EL (cell line): Measurements from ENCODE around the gene GNA15.
"Not testable (repeated sequence)": the region's sequence is repeated elsewhere in the genome, so short reads cannot be mapped to it uniquely, and the experiment has no call there.

Experiments
- DNase-seq: peaks from one replicate; pipeline ENCODE4 v3.0.0-alpha.2; 2016

GNA15 gene

DNA sequence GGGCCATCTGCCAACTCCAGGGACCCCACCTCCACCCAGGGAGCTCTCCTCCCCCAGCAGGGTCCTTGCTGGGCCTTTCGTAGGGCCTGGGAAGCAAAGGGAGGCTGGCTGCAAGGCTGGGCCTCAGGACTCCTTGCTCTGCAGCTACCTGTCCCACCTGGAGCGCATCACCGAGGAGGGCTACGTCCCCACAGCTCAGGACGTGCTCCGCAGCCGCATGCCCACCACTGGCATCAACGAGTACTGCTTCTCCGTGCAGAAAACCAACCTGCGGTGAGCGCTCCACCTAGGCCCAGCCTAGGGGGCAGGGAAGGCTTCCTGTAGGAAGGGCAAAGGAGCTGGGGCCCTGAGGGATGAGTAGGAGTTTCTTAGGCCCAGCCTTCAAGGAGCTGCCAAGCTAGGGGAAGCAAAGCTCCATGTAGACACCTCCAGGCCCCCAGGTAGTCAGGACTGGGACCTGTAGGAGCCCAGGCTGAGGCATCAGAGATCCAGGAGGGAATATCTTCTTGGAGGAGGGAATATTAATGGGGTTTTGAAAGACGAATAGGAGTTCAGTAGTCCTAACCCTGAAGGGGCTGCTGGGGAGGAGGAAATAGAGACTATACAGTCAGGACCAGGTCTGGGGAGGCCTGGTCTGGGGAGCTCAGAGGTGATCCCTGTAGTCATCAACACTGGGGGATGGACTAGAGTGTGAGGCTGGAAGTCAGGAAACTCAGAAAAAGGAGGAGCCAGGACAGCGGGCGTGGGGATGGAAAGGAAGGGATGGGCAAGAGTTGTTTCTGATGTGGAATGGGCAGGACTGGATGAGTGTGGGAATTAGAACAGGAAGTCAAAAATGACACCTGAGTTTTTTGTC lies 16.0 kb downstream of the GNA15 start:
- DNase-seq, result peak; percentile 37

- DNase-seq, result no peak
Measured at GRCh38 chr19:3152419-3152780, 16.6 kb downstream of the GNA15 start.

DNA sequence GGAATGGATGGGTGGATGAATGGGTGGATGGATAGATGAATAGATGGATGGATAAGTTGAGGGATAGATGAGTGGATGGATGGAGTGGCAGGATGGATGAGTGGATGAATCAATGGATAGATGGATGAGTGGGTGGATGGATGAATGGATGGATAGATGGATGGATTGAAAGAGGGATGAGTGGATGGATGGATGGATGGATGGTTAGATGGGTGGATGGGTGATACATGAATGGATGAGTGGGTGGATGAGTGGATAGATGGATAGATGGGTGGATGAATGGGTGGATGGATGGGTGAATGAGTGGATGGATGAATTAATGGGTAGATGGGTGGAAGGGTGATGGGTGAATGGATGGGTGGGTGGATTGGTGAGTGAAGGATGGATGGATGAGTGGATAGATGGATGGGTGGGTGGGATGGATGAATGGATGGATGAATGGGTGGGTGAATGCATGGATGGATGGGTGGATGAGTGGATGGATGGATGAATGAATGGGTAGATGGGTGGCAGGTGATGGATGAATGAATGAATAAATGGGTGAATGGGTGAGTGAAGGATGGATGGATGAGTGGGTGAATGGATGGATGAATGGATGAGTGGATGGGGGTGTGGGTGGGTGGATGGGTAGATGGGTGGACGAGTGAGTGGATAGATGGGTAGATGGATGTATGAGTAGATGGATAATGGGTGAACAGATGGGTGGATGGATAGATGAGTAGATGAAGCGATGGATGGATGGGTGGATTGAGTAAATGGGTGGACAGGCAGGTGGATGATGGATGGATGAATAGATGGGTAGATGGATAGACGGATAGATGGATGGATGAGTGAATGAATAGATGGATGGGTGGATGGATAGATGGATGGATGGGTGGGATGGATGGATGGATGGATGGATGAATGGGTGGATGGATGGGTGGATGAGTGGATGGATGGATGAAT lies 17.7 kb downstream of the GNA15 start:
- DNase-seq, result no peak

DNA sequence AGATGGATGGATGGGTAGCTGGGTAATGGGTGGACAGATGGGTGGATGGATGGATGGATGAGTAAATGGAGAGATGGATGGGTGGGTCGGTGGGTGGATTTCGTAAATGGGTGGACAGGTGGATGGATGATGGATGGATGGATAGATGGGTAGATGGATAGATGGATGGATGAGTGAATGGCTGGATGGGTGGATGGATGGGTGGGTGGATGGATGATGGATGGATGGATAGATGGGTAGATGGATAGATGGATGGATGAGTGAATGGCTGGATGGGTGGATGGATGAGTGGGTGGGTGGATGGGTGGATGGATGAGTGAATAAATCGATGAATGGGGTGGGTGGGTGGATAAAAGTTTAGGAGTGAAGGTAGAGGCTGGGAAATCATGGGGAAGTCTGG lies 18.6 kb downstream of the GNA15 start:
- DNase-seq, result not testable (repeated sequence)

- DNase-seq, result peak; percentile 100
Measured at GRCh38 chr19:3154957-3155736, 19.3 kb downstream of the GNA15 start.

DNA sequence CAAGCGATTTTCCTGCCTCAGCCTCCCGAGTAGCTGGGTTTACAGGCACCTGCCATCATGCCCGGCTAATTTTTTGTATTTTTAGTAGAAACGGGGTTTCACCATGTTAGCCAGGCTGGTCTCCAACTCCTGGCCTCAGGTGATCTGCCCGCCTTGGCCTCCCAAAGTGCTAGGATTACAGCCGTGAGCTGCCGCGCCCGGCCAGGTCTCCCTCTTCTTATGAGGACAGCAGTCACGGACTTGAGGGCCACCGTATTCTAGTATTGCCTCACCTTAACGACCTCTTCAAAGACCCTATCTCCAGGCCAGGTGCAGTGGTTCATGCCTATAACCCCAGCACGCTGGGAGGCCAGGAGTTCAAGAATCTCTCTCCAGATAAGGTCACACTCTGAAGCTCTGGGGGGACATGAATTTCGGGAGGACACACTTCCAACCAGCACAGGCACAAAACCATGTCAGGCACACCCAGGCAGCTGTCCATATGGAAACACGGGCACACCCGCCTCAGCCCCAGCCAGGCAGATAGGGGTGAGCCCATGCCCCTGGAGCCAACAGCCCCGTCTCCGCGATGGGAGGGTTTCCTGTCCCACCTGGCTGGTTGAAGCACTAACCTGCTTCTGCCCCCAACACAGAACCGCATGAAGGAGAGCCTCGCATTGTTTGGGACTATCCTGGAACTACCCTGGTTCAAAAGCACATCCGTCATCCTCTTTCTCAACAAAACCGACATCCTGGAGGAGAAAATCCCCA lies 21.4 kb downstream of the GNA15 start:
- DNase-seq, result no peak

DNA sequence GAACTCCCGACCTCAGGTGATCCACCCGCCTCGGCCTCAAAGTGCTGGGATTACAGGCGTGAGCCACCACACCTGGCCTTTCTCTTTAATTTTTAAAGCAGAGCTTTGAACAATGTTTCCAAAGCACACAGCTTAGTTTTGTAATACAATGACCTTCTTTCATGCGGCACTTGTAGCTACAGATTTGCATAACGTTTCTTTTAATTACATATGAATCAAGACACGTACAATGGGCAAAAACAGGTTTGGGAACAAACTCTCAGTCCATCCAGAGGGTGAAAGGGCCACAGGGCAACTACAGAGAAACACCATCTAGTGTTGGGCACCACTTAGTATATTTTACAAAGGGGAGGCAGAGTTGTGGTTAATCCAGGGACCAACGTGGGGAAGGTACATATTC lies 23.7 kb downstream of the GNA15 start:
- DNase-seq, result no peak

GRCh38 chr19:3160219-3160618 lies 24.4 kb downstream of the GNA15 start:
- DNase-seq, result no peak

DNA sequence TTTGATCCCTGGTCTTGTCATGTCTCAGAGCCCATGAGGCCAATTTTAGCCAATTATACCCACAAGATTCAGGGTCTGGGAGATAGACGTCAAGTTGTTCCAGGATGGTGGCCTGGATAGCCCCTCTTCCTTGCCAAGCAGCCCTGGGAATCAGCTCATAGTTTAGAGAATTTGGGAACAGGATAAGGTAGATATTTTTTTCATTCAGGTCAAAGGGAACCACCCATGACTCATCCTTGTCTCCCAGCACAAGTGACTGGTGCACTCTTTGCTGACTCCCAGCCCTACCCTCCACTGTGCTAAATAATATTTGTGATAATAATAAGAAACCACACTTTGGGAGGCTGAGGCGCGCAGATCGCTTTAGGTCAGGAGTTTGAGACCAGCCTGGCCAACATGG lies 25.6 kb downstream of the GNA15 start:
- peak; percentile 39 for DNase-seq

GRCh38 chr19:3162418-3163229 lies 26.8 kb downstream of the GNA15 start:
- no peak for DNase-seq

DNA sequence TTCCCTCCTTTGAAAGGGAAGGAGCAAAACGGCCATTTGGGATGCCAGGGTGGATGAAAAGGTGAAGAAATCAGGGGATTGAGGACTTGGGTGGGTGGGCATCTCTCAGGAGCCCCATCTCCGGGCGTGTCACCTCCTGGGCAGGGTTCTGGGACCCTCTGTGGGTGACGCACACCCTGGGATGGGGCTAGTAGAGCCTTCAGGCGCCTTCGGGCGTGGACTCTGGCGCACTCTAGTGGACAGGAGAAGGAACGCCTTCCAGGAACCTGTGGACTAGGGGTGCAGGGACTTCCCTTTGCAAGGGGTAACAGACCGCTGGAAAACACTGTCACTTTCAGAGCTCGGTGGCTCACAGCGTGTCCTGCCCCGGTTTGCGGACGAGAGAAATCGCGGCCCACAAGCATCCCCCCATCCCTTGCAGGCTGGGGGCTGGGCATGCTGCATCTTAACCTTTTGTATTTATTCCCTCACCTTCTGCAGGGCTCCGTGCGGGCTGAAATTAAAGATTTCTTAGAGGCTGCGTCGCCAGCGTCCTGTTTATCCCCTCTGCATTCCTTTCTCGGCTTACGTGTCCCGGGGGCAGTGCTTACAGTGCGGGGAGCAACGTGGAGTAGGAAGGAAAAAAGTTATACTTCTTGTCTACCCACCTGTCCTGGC lies 27.5 kb downstream of the GNA15 start:
- DNase-seq, result peak; percentile 70

GRCh38 chr19:3163943-3164342 lies 28.1 kb downstream of the GNA15 start:
- DNase-seq, result no peak

GRCh38 chr19:3167533-3168272 lies 31.9 kb downstream of the GNA15 start:
- DNase-seq, result no peak

- no peak for DNase-seq
Measured at GRCh38 chr19:3171894-3172672, 36.2 kb downstream of the GNA15 start.

GRCh38 chr19:3172673-3173000 lies 36.8 kb downstream of the GNA15 start:
- not testable (repeated sequence) for DNase-seq

- peak; percentile 90 for DNase-seq
Measured at GRCh38 chr19:3175781-3176714, 40.2 kb downstream of the GNA15 start.

- DNase-seq, result peak; percentile 79
Measured at GRCh38 chr19:3176715-3177501, 41.1 kb downstream of the GNA15 start.
